22Rv1 (cell line): ENCODE measurements around the gene ZNF468.

Source experiments
- ZFX ChIP-seq: fragments of 450-650 bp; IDR thresholded peaks from 2 replicates; pipeline ENCODE4 v1.6.1; 2017; ENCODE audit warnings: antibody characterized with exemption, borderline replicate concordance
- TF ChIP-seq, protein P1 (sequence below): fragments of 450-650 bp; IDR thresholded peaks from 2 replicates; pipeline ENCODE4 v1.5.1; 2017; ENCODE audit warnings: mild to moderate bottlenecking

DNA sequence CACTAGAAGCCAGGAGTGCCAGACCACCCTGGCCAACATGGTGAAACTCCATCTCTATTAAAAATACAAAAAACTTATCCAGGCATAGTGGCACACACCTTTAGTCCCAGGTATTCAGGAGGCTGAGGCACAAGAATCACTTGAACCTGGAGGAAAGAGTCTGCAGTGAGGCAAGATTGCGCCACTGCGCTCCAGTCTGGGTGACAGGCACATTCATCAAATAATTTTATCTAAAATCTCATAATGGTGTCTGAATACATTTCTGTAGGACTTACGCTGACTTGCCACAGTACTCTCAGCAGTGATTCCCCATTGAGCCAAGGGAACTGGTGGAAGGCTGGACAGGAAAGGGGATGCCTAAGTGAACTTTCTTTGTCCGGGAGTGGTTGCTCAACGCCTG, 31.7 kb downstream of the ZNF468 start:
- TF ChIP-seq ZFX, result no peak
- TF ChIP-seq, protein P1, sequence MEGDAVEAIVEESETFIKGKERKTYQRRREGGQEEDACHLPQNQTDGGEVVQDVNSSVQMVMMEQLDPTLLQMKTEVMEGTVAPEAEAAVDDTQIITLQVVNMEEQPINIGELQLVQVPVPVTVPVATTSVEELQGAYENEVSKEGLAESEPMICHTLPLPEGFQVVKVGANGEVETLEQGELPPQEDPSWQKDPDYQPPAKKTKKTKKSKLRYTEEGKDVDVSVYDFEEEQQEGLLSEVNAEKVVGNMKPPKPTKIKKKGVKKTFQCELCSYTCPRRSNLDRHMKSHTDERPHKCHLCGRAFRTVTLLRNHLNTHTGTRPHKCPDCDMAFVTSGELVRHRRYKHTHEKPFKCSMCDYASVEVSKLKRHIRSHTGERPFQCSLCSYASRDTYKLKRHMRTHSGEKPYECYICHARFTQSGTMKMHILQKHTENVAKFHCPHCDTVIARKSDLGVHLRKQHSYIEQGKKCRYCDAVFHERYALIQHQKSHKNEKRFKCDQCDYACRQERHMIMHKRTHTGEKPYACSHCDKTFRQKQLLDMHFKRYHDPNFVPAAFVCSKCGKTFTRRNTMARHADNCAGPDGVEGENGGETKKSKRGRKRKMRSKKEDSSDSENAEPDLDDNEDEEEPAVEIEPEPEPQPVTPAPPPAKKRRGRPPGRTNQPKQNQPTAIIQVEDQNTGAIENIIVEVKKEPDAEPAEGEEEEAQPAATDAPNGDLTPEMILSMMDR, result no peak
